SH-SY5Y (cell line): Measurements from ENCODE around the gene GAK.

ENCODE experiments used
- GATA2 ChIP-seq: IDR thresholded peaks from 2 replicates; pipeline ENCODE4 v1.6.1; 2011; ENCODE audit warnings: mild to moderate bottlenecking, low read depth, low read length
- GATA3 ChIP-seq: IDR thresholded peaks from 2 replicates; pipeline ENCODE4 v1.6.1; 2011; ENCODE audit warnings: low read depth, mild to moderate bottlenecking, low read length, moderate library complexity

DNA sequence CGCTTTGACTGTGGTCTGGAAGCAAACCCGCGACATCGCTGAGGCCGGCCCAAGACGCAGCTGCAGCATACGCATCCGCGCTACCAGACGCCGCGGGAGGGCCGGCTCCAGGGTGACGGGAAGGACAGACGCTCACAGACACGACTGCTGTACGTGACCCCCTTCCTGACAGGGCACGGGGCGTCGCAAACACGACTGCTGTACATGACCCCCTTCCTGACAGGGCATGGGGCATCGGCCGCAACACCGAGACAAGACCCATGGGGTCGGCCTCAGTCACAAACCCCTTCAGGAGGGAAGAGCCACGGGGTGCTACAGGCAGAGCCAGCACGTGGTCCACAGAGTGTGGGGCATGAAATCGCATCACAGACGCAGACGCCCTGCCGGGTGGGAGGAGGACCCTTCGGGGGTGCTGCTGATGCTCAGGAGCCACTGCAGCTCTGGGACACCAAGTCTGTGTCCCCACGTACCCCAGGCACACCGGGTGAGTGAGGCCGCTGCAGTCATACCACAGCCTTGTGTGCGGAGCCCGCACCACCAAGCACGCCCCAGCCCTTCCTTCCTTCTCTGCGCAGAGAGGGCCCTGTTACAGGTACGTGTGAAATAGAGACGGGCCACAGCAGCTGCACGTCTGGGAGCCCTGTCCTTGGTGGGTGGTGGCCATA is 67.5 kb downstream of the GAK start:
- TF ChIP-seq GATA3: no peak
- no peak for TF ChIP-seq GATA2
